Stimulated activated naive B cell treated with anti-CD40 and anti-IgM and Interleukin-4, amounts not matched to agents 10 μg/mL and 1 μg/mL and 100 μg/mL, for 72 hours (primary cell): ENCODE measurements around the gene ADAP1.
A peak's percentile ranks its signal among the peaks of the same experiment; 100 is the strongest.
"Not testable (repeated sequence)": the region's sequence is repeated elsewhere in the genome, so short reads cannot be mapped to it uniquely, and the experiment has no call there.

Experiments used
- ATAC-seq, 2 donors: fragments of 150-1000 bp; cut with Tn5 transposase; replicated peaks; 2 replicates each; pipeline ENCODE4 v1.10.0; 2021; ENCODE audit warnings: moderate library complexity in 1 of 2
- DNase-seq: peaks from one replicate; pipeline ENCODE4 v3.0.0; 2021
- H3K27ac Mint-ChIP-seq: one replicate; pipeline ENCODE4 v1.8.0; 2022; ENCODE audit warnings: mild to moderate bottlenecking, mixed read lengths
- H3K27me3 Mint-ChIP-seq, 2 donors: one replicate each; pipeline ENCODE4 v1.8.0; 2022; ENCODE audit warnings: mixed read lengths in 2 of 2
- H3K36me3 Mint-ChIP-seq, 2 donors: one replicate each; pipeline ENCODE4 v1.8.0; 2022; ENCODE audit warnings: mixed read lengths in 2 of 2, mild to moderate bottlenecking in 1 of 2
- H3K4me1 Mint-ChIP-seq, 2 donors: one replicate each; pipeline ENCODE4 v1.8.0; 2022; ENCODE audit warnings: mixed read lengths in 2 of 2, mild to moderate bottlenecking in 1 of 2
- H3K4me3 Mint-ChIP-seq, 2 donors: one replicate each; pipeline ENCODE4 v1.8.0; 2022; ENCODE audit warnings: mild to moderate bottlenecking in 2 of 2, mixed read lengths in 2 of 2, moderate library complexity in 1 of 2
- H3K9me3 Mint-ChIP-seq, 2 donors: one replicate each; pipeline ENCODE4 v1.8.0; 2022; ENCODE audit warnings: mixed read lengths in 2 of 2, mild to moderate bottlenecking in 1 of 2

The ADAP1 gene

GRCh38 chr7:954330-955238, at the start of gene ADAP1:
Gene ADAP1 (minus strand): TSS chr7:954680. CDS start chr7:954477, 203 bp downstream.
- Mint-ChIP-seq H3K36me3 (peaks cover 13 to 17% of the 10 kb centered on the region in 2 donors), H3K27ac (peak within 1 kb of the TSS; percentile 80), H3K9me3 (no peaks in the 10 kb centered on the region), H3K27me3 (peaks cover 10 to 12% of the 10 kb centered on the region in 2 donors), H3K4me1 (peaks cover 15 to 16% of the 10 kb centered on the region in 2 donors), H3K4me3 (peak within 1 kb of the TSS; percentile 73 to 75)
- DNase-seq (peak; percentile 47), ATAC-seq (peak; percentile 74 to 84)

- not testable (repeated sequence) for H3K4me3 Mint-ChIP-seq, H3K9me3 Mint-ChIP-seq, H3K27ac Mint-ChIP-seq, ATAC-seq, DNase-seq, H3K27me3 Mint-ChIP-seq
- Mint-ChIP-seq H3K4me1 (peaks cover 28 to 36% of the 10 kb centered on the region in 2 donors), H3K36me3 (peaks cover 44 to 48% of the 10 kb centered on the region in 2 donors)
Measured at GRCh38 chr7:1002445-1002844, 48.0 kb upstream of the ADAP1 start.

- ATAC-seq, DNase-seq, H3K9me3 Mint-ChIP-seq, H3K27me3 Mint-ChIP-seq, H3K4me3 Mint-ChIP-seq: not testable (repeated sequence)
- peaks cover 28 to 36% of the 10 kb centered on the region in 2 donors for H3K4me1 Mint-ChIP-seq
- peak overlapping the region; percentile 9 for H3K27ac Mint-ChIP-seq
- H3K36me3 Mint-ChIP-seq: peaks cover 45 to 51% of the 10 kb centered on the region in 2 donors
Measured at GRCh38 chr7:1002026-1002425, 47.5 kb upstream of the ADAP1 start.

- not testable (repeated sequence) for H3K9me3 Mint-ChIP-seq, ATAC-seq, DNase-seq, H3K27me3 Mint-ChIP-seq
- H3K4me1 Mint-ChIP-seq: peaks cover 27 to 36% of the 10 kb centered on the region in 2 donors
- H3K4me3 Mint-ChIP-seq: peak overlapping the region in 1 of 2 donors; percentile 48
- H3K36me3 Mint-ChIP-seq: peaks cover 45 to 50% of the 10 kb centered on the region in 2 donors
- peak overlapping the region; percentile 94 for H3K27ac Mint-ChIP-seq
Measured at GRCh38 chr7:1001069-1001770, 46.7 kb upstream of the ADAP1 start.

- no peaks in the 10 kb centered on the region for H3K27me3 Mint-ChIP-seq
- peaks cover 40 to 46% of the 10 kb centered on the region in 2 donors for H3K36me3 Mint-ChIP-seq
- ATAC-seq (peak; percentile 28 to 36), DNase-seq (no peak)
- no peak overlapping the region for H3K4me3 Mint-ChIP-seq
- H3K4me1 Mint-ChIP-seq: peaks cover 23 to 34% of the 10 kb centered on the region in 2 donors
- peak overlapping the region; percentile 56 for H3K27ac Mint-ChIP-seq
- no peaks in the 10 kb centered on the region for H3K9me3 Mint-ChIP-seq
Measured at GRCh38 chr7:999941-1000935, 45.8 kb upstream of the ADAP1 start.

- no peaks in the 10 kb centered on the region for H3K27me3 Mint-ChIP-seq
- ATAC-seq: no peak
- H3K4me1 Mint-ChIP-seq: peaks cover 18 to 30% of the 10 kb centered on the region in 2 donors
- H3K27ac Mint-ChIP-seq: peak overlapping the region; percentile 52
- DNase-seq: no peak
- H3K9me3 Mint-ChIP-seq: no peaks in the 10 kb centered on the region
- no peak overlapping the region for H3K4me3 Mint-ChIP-seq
- H3K36me3 Mint-ChIP-seq: peaks cover 36 to 46% of the 10 kb centered on the region in 2 donors
Measured at GRCh38 chr7:999149-999879, 44.8 kb upstream of the ADAP1 start.

- DNase-seq: no peak
- no peak overlapping the region for H3K4me3 Mint-ChIP-seq
- ATAC-seq: no peak
- no peak overlapping the region for H3K27ac Mint-ChIP-seq
- H3K9me3 Mint-ChIP-seq: no peaks in the 10 kb centered on the region
- H3K27me3 Mint-ChIP-seq: peaks cover 0 to 4% of the 10 kb centered on the region in 2 donors
- peaks cover 36 to 41% of the 10 kb centered on the region in 2 donors for H3K36me3 Mint-ChIP-seq
- H3K4me1 Mint-ChIP-seq: peaks cover 19 to 33% of the 10 kb centered on the region in 2 donors
Measured at GRCh38 chr7:997404-998395, 43.2 kb upstream of the ADAP1 start.

GRCh38 chr7:996079-996872, 41.8 kb upstream of the ADAP1 start:
- no peak for ATAC-seq
- Mint-ChIP-seq H3K27me3 (peaks cover 0 to 4% of the 10 kb centered on the region in 2 donors), H3K9me3 (no peaks in the 10 kb centered on the region), H3K27ac (no peak overlapping the region), H3K36me3 (peaks cover 34 to 37% of the 10 kb centered on the region in 2 donors), H3K4me3 (no peak overlapping the region), H3K4me1 (peaks cover 18 to 32% of the 10 kb centered on the region in 2 donors)
- no peak for DNase-seq

- Mint-ChIP-seq H3K9me3 (no peaks in the 10 kb centered on the region), H3K27me3 (peaks cover 0 to 4% of the 10 kb centered on the region in 2 donors), H3K27ac (no peak overlapping the region), H3K4me1 (peaks cover 13 to 25% of the 10 kb centered on the region in 2 donors), H3K4me3 (peak overlapping the region in 1 of 2 donors; percentile 19), H3K36me3 (peaks cover 28 to 30% of the 10 kb centered on the region in 2 donors)
- no peak for DNase-seq
- no peak for ATAC-seq
Measured at GRCh38 chr7:995571-995970, 41.1 kb upstream of the ADAP1 start.

- H3K27ac Mint-ChIP-seq: peak overlapping the region; percentile 47
- peaks cover 9 to 17% of the 10 kb centered on the region in 2 donors for H3K4me1 Mint-ChIP-seq
- H3K27me3 Mint-ChIP-seq: peaks cover 0 to 4% of the 10 kb centered on the region in 2 donors
- H3K36me3 Mint-ChIP-seq: peaks cover 21 to 22% of the 10 kb centered on the region in 2 donors
- DNase-seq: no peak
- H3K9me3 Mint-ChIP-seq: peaks cover 0 to under 1% of the 10 kb centered on the region in 2 donors
- H3K4me3 Mint-ChIP-seq: no peak overlapping the region
- ATAC-seq: no peak
Measured at GRCh38 chr7:994592-995308, 40.3 kb upstream of the ADAP1 start.
